T-helper 9 cell (primary cell): ENCODE measurements around the gene SMURF1.

Experiments used
- DNase-seq: peaks from one replicate; pipeline ENCODE4 v3.0.0-alpha.2; 2020

The SMURF1 gene

GRCh38 chr7:99002148-99002826 lies 141.6 kb downstream of the SMURF1 start:
- no peak for DNase-seq

- DNase-seq, result no peak
Measured at GRCh38 chr7:99001482-99002147, 142.3 kb downstream of the SMURF1 start.

- DNase-seq, result no peak
Measured at GRCh38 chr7:99000904-99001465, 142.9 kb downstream of the SMURF1 start.

- no peak for DNase-seq
Measured at GRCh38 chr7:99000196-99000903, 143.6 kb downstream of the SMURF1 start.

GRCh38 chr7:98998821-98999725 lies 144.8 kb downstream of the SMURF1 start:
- no peak for DNase-seq

GRCh38 chr7:98997846-98998245 lies 146.1 kb downstream of the SMURF1 start:
- no peak for DNase-seq

- no peak for DNase-seq
Measured at GRCh38 chr7:98996150-98996552, 147.8 kb downstream of the SMURF1 start.

GRCh38 chr7:98995523-98996149 lies 148.3 kb downstream of the SMURF1 start:
- no peak for DNase-seq

GRCh38 chr7:98995111-98995510 lies 148.8 kb downstream of the SMURF1 start:
- no peak for DNase-seq

- no peak for DNase-seq
Measured at GRCh38 chr7:98994046-98994944, 149.6 kb downstream of the SMURF1 start.

GRCh38 chr7:98993024-98993897 lies 150.6 kb downstream of the SMURF1 start:
- DNase-seq, result no peak

GRCh38 chr7:98992076-98992475 lies 151.8 kb downstream of the SMURF1 start:
- no peak for DNase-seq

GRCh38 chr7:98991141-98991540 lies 152.8 kb downstream of the SMURF1 start:
- no peak for DNase-seq

GRCh38 chr7:98990356-98990755 lies 153.6 kb downstream of the SMURF1 start:
- no peak for DNase-seq

- DNase-seq, result no peak
Measured at GRCh38 chr7:98988641-98989040, 155.3 kb downstream of the SMURF1 start.

- DNase-seq, result no peak
Measured at GRCh38 chr7:98985945-98986344, 158.0 kb downstream of the SMURF1 start.

GRCh38 chr7:98985406-98985805 lies 158.5 kb downstream of the SMURF1 start:
- no peak for DNase-seq

GRCh38 chr7:98984126-98984525 lies 159.8 kb downstream of the SMURF1 start:
- DNase-seq, result no peak

- no peak for DNase-seq
Measured at GRCh38 chr7:98982686-98983085, 161.2 kb downstream of the SMURF1 start.

GRCh38 chr7:98981701-98982100 lies 162.2 kb downstream of the SMURF1 start:
- no peak for DNase-seq
